Hepatocyte (in vitro differentiated cells): ENCODE data around the gene LRIT1. TPM values are rescaled to one million over a fixed set of nuclear protein-coding genes. Genes with fewer than 3 reads are reported as not detected.

Experiments used
- DNase-seq: peaks from one replicate; pipeline ENCODE4 v3.0.0-alpha.2; 2016; ENCODE audit warnings: low spot score
- H2AFZ ChIP-seq: fragments of 200-600 bp; sonication (generic); 2 replicates; pipeline ENCODE4 v1.6.0; 2016; ENCODE audit warnings: antibody characterized with exemption, mild to moderate bottlenecking
- H3K27ac ChIP-seq: fragments of 200-600 bp; sonication (generic); 2 replicates; pipeline ENCODE4 v1.5.1; 2016; ENCODE audit warnings: mild to moderate bottlenecking
- H3K27me3 ChIP-seq: fragments of 200-600 bp; sonication (generic); 2 replicates; pipeline ENCODE4 v1.6.1; 2016
- H3K36me3 ChIP-seq: fragments of 200-600 bp; sonication (generic); replicated peaks from 2 replicates; pipeline ENCODE4 v1.5.1; 2016; ENCODE audit warnings: low read depth; ENCODE audit not compliant: insufficient read depth
- H3K4me1 ChIP-seq: fragments of 200-600 bp; sonication (generic); 2 replicates; pipeline ENCODE4 v1.5.1; 2016; ENCODE audit warnings: mild to moderate bottlenecking, moderate library complexity; ENCODE audit not compliant: insufficient read depth
- H3K4me2 ChIP-seq: fragments of 200-600 bp; sonication (generic); 2 replicates; pipeline ENCODE4 v1.6.0; 2016
- H3K4me3 ChIP-seq: fragments of 200-600 bp; sonication (generic); 2 replicates; pipeline ENCODE4 v1.5.1; 2016; ENCODE audit warnings: mild to moderate bottlenecking
- H3K79me2 ChIP-seq: fragments of 200-600 bp; sonication (generic); 2 replicates; pipeline ENCODE4 v1.6.0; 2017; ENCODE audit warnings: mild to moderate bottlenecking
- H3K9me2 ChIP-seq: fragments of 200-600 bp; sonication (generic); replicated peaks from 2 replicates; pipeline ENCODE4 v1.6.0; 2017; ENCODE audit warnings: mild to moderate bottlenecking; ENCODE audit not compliant: insufficient read depth
- H3K9me3 ChIP-seq: fragments of 200-600 bp; sonication (generic); 2 replicates; pipeline ENCODE4 v1.5.1; 2016; ENCODE audit warnings: low read depth, mild to moderate bottlenecking
- H4K20me1 ChIP-seq: fragments of 200-600 bp; sonication (generic); 2 replicates; pipeline ENCODE4 v1.6.0; 2016; ENCODE audit warnings: mild to moderate bottlenecking; ENCODE audit not compliant: insufficient read depth, poor library complexity, severe bottlenecking
- EZH2 ChIP-seq: fragments of 200-600 bp; sonication (generic); IDR thresholded peaks from 2 replicates; pipeline ENCODE4 v1.6.1; 2016; ENCODE audit warnings: antibody characterized with exemption, mild to moderate bottlenecking, borderline replicate concordance
- EZH2phosphoT487 ChIP-seq: fragments of 200-600 bp; sonication (generic); IDR thresholded peaks from one replicate; pipeline ENCODE4 v1.6.1; 2018; ENCODE audit warnings: antibody characterized with exemption, mild to moderate bottlenecking, low read depth, moderate library complexity; ENCODE audit not compliant: unreplicated experiment, severe bottlenecking
- WGBS: methylation state at CpG from one replicate; pipeline ENCODE4 v1.1.6; 2016; ENCODE audit warnings: low lambda C conversion rate; ENCODE audit errors: missing lambda C conversion rate; 5-methylcytosine and 5-hydroxymethylcytosine counted together
- polyA plus RNA-seq: library from polyadenylated mRNA; unstranded; fragments of >200 nt; fragmentation: Nextera tagmentation; extraction: Ambion mirVana; gene quantifications from 2 replicates; pipeline ENCODE4 v1.2.1, GENCODE V29; 2016
- total RNA-seq: library from RNA; depleted of rRNA; stranded (reverse); fragments of >200 nt; gene quantifications from 2 replicates; pipeline ENCODE4 v1.2.3, GENCODE V29; 2014
- TF ChIP-seq, protein P1 (sequence below): fragments of 200-600 bp; sonication (generic); IDR thresholded peaks from 2 replicates; pipeline ENCODE4 v1.5.1; 2016; ENCODE audit warnings: antibody characterized with exemption, mild to moderate bottlenecking; ENCODE audit not compliant: poor library complexity

LRIT1 gene
- total and polyA plus RNA-seq, 2 experiments from 2014 or later: not detected

DNA sequence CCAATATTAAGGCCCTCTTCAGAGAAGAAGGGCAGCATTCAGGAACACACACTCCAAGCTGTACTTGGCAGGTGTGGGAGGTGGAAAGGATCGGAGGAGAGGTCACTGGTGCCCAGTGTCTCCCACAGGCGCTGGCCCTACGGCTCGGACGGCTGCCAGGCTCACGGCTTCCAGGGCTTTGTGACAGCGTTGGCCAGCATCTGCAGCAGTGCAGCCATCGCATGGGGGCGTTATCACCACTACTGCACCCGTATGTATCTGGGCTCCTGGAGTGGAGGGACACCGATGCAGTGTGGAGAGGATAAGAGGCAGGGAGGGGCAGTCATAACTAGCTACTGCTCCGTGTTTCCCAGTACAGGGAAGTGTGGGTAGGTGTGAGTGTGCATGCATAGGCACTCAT lies 7.4 kb upstream of the LRIT1 start:
- Histone ChIP-seq H3K27me3 (peaks cover 4% of the 10 kb centered on the region), H3K27ac (no peak overlapping the region), H3K9me3 (no peaks in the 10 kb centered on the region), H3K79me2 (no peaks in the 10 kb centered on the region), H3K4me1 (no peaks in the 10 kb centered on the region), H2AFZ (no peak overlapping the region), H4K20me1 (no peaks in the 10 kb centered on the region), H3K4me3 (no peak overlapping the region), H3K4me2 (no peak overlapping the region), H3K36me3 (no peaks in the 10 kb centered on the region), H3K9me2 (no peaks in the 10 kb centered on the region)
- 87% methylated on average over 12 of the region's 12 CpGs for WGBS
- DNase-seq: no peak
- TF ChIP-seq EZH2: no peak
- TF ChIP-seq, protein P1, sequence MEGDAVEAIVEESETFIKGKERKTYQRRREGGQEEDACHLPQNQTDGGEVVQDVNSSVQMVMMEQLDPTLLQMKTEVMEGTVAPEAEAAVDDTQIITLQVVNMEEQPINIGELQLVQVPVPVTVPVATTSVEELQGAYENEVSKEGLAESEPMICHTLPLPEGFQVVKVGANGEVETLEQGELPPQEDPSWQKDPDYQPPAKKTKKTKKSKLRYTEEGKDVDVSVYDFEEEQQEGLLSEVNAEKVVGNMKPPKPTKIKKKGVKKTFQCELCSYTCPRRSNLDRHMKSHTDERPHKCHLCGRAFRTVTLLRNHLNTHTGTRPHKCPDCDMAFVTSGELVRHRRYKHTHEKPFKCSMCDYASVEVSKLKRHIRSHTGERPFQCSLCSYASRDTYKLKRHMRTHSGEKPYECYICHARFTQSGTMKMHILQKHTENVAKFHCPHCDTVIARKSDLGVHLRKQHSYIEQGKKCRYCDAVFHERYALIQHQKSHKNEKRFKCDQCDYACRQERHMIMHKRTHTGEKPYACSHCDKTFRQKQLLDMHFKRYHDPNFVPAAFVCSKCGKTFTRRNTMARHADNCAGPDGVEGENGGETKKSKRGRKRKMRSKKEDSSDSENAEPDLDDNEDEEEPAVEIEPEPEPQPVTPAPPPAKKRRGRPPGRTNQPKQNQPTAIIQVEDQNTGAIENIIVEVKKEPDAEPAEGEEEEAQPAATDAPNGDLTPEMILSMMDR: no peak
- no peak for TF ChIP-seq EZH2phosphoT487

DNA sequence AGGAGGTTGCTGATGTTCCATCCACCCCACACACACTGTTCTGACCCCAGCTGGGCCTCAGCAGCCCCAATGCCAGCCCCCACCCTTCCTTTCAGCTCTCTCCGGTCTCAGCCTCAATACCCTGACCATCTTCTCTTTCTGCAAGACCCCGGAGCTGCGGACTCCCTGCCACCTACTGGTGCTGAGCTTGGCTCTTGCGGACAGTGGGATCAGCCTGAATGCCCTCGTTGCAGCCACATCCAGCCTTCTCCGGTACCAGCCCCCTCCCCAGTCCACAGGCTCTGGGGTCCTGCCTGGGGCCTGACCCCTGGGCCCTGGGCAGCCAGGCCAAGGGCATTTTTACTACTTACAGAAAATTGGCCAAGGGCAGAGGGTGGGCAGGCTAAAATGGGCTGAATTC lies 6.2 kb upstream of the LRIT1 start:
- Histone ChIP-seq H4K20me1 (no peaks in the 10 kb centered on the region), H2AFZ (no peak overlapping the region), H3K4me3 (no peak overlapping the region), H3K9me3 (no peaks in the 10 kb centered on the region), H3K79me2 (no peaks in the 10 kb centered on the region), H3K4me2 (no peak overlapping the region), H3K36me3 (no peaks in the 10 kb centered on the region), H3K27me3 (peaks cover 4% of the 10 kb centered on the region), H3K4me1 (no peaks in the 10 kb centered on the region), H3K27ac (no peak overlapping the region), H3K9me2 (no peaks in the 10 kb centered on the region)
- WGBS: 81% methylated on average over 6 of the region's 6 CpGs
- DNase-seq: no peak
- TF ChIP-seq, protein P1: no peak
- no peak for TF ChIP-seq EZH2phosphoT487
- no peak for TF ChIP-seq EZH2

DNA sequence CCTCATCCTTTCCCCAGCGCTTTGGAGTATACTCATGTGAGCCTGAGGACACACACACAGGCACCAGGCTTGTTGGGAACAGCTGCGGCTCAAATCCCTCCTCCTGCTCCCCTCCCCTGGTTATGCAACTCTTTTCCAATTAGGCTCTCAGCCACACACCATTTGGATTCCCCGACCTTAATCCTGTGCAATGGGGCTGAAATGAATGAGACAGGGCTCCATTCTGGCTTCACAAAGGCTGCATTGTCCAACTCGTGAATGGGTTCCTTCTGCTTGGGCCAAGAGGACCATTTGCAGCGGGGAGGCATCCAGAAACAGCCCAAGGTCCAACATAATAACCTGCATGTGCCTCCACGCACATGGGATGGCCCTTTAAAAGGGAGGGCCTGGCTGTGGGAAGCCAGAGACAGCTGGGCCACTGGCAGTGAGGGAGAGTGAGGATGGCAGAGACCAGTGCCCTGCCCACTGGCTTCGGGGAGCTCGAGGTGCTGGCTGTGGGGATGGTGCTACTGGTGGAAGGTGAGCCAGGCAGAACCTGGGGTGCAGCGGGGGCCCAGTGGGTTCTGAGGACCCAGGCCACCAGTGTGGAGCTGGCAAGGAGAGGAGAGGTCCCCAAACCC lies 3.4 kb upstream of the LRIT1 start, which contains the start of gene RGR:
Gene RGR (plus strand): TSS at position 403 of the 620 bp plus-strand sequence. CDS start 38 bp downstream, at position 441.
- Histone ChIP-seq H2AFZ (no peak within 1 kb of the TSS), H3K36me3 (no peaks in the 10 kb centered on the region), H4K20me1 (no peaks in the 10 kb centered on the region), H3K9me3 (no peaks in the 10 kb centered on the region), H3K9me2 (no peaks in the 10 kb centered on the region), H3K4me2 (no peak within 1 kb of the TSS), H3K27ac (no peak within 1 kb of the TSS), H3K4me3 (no peak within 1 kb of the TSS), H3K27me3 (peaks cover 4% of the 10 kb centered on the region), H3K4me1 (no peaks in the 10 kb centered on the region), H3K79me2 (no peaks in the 10 kb centered on the region)
- TF ChIP-seq, protein P1: no peak
- no peak for DNase-seq
- WGBS: 80% methylated on average over 9 of the region's 9 CpGs

DNA sequence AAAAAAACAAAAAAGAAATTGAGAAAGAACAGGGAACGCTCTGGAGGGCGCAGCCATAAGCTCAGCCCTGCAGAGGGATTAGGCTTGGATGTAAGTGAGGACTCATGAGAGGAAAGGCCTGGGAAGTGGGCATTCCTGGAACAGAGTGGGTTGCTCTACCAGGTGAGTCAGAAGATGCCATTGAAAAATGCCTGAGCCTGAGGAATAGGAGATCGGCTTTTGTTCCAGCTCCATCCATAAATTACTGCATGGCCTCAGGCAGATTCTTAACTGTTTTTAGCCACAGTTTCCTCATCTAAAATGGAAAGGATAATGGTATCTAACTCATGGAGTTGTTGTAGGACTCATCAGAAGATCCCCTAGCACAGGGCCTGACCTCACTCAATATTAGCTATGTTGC lies 2.4 kb upstream of the LRIT1 start:
- Histone ChIP-seq H3K9me2 (no peaks in the 10 kb centered on the region), H2AFZ (no peak overlapping the region), H3K27ac (no peak overlapping the region), H4K20me1 (no peaks in the 10 kb centered on the region), H3K27me3 (peaks cover 9% of the 10 kb centered on the region), H3K4me2 (no peak overlapping the region), H3K4me1 (no peaks in the 10 kb centered on the region), H3K36me3 (no peaks in the 10 kb centered on the region), H3K79me2 (no peaks in the 10 kb centered on the region), H3K4me3 (no peak overlapping the region), H3K9me3 (no peaks in the 10 kb centered on the region)
- DNase-seq: no peak
- TF ChIP-seq EZH2 (no peak), EZH2phosphoT487 (no peak)
- TF ChIP-seq, protein P1: no peak
- 89% methylated on average over 3 of the region's 3 CpGs for WGBS
